Measurements from ENCODE around the gene SLC35G4.
"Not testable (repeated sequence)": the region's sequence is repeated elsewhere in the genome, so short reads cannot be mapped to it uniquely, and the experiment has no call there.

SLC35G4 gene

GRCh38 chr18:11609488-11609887 lies at the start of gene SLC35G4:
TSS of gene SLC35G4 (plus strand) at chr18:11609596. CDS start at chr18:11609596, 0 bp downstream.
- H3K4me3 ChIP-seq (ENCODE audit: low read depth, low read length); POLR2A ChIA-PET; CTCF ChIA-PET: not testable (repeated sequence)

GRCh38 chr18:11561293-11561692 lies 48.1 kb upstream of the SLC35G4 start:
- TF ChIP-seq ZNF560 (tag by site-specific recombination; IDR thresholded peaks at IDR 0.05; ENCODE audit: borderline replicate concordance): no peak
- no peak for TF ChIP-seq ZNF132 (tag by site-specific recombination; IDR thresholded peaks at IDR 0.05; ENCODE audit: borderline replicate concordance)
- H3K27ac ChIP-seq (ENCODE audit: extremely low read depth, low read depth, low read length): no peak overlapping the region
- no peaks in the 10 kb centered on the region for H3K9me3 ChIP-seq (ENCODE audit: control insufficient read depth, insufficient read depth, low read depth, low read length)
- CTCF ChIA-PET: interaction anchor here (0.7 to 1.7 kb wide), 8 partner anchors 9 to 251 kb away, joined by 3 to 9 read pairs (median 4); no protein-coding TSS in a partner anchor
- POLR2A ChIA-PET: no interaction called here
- H3K36me3 ChIP-seq (ENCODE audit: control insufficient read depth in 2 of 2, insufficient read depth in 1 of 2, low read length in 2 of 2): no peaks in the 10 kb centered on the region
- H3K4me3 ChIP-seq (ENCODE audit: low read depth, low read length): no peak overlapping the region
- H3K4me1 ChIP-seq (ENCODE audit: control insufficient read depth, insufficient read depth, low read length): no peaks in the 10 kb centered on the region

More at GRCh38 chr18:11609488-11609887, at the start of gene SLC35G4:
- H3K9me3 ChIP-seq (ENCODE audit: control insufficient read depth, insufficient read depth, low read depth, low read length); H3K36me3 ChIP-seq (ENCODE audit: control insufficient read depth in 2 of 2, insufficient read depth in 1 of 2, low read length in 2 of 2); H3K4me1 ChIP-seq (ENCODE audit: control insufficient read depth, insufficient read depth, low read length); H3K27ac ChIP-seq (ENCODE audit: extremely low read depth, low read depth, low read length): not testable (repeated sequence)

- H3K27ac ChIP-seq (ENCODE audit: extremely low read depth, low read depth, low read length): no peak overlapping the region
- H3K4me3 ChIP-seq (ENCODE audit: low read depth, low read length): no peak overlapping the region
- ChIA-PET POLR2A (no interaction called here), CTCF (interaction anchor here (1.5 kb wide), 1 partner anchor 12 kb away, joined by 7 read pairs; no protein-coding TSS in a partner anchor)
- H3K9me3 ChIP-seq (ENCODE audit: control insufficient read depth, insufficient read depth, low read depth, low read length): no peaks in the 10 kb centered on the region
- H3K36me3 ChIP-seq (ENCODE audit: control insufficient read depth in 2 of 2, insufficient read depth in 1 of 2, low read length in 2 of 2): no peaks in the 10 kb centered on the region
- no peaks in the 10 kb centered on the region for H3K4me1 ChIP-seq (ENCODE audit: control insufficient read depth, insufficient read depth, low read length)
- TF ChIP-seq ZSCAN16 (tag by site-specific recombination; IDR thresholded peaks at IDR 0.05) (no peak), ZBTB11 (tag by site-specific recombination; conservative IDR thresholded peaks at IDR 0.05; ENCODE audit: low read depth) (no peak), ZBTB8A (tag by site-specific recombination; IDR thresholded peaks at IDR 0.05) (no peak), ZNF2 (tag by site-specific recombination; IDR thresholded peaks at IDR 0.05) (no peak), INSM2 (tag by site-specific recombination; IDR thresholded peaks at IDR 0.05) (no peak), ZNF132 (tag by site-specific recombination; IDR thresholded peaks at IDR 0.05; ENCODE audit: borderline replicate concordance) (no peak), ZBTB10 (tag by site-specific recombination; IDR thresholded peaks at IDR 0.05) (no peak), PRDM2 (tag by site-specific recombination; IDR thresholded peaks at IDR 0.05; ENCODE audit: borderline replicate concordance) (no peak), KLF10 (tag by site-specific recombination; IDR thresholded peaks at IDR 0.05) (no peak), ZBTB17 (tag by site-specific recombination; IDR thresholded peaks at IDR 0.05) (no peak), ZNF302 (tag by site-specific recombination; IDR thresholded peaks at IDR 0.05; ENCODE audit: low read depth) (no peak), ZNF843 (tag by site-specific recombination; IDR thresholded peaks at IDR 0.05) (no peak), ZNF621 (tag by site-specific recombination; IDR thresholded peaks at IDR 0.05) (no peak)
Measured at GRCh38 chr18:11565716-11566115, 43.7 kb upstream of the SLC35G4 start.

Data from HEK293 (cell line).